NCI-H187 treated with DMSO at 0.1 percent for 48 hours (cell line): ENCODE measurements around the gene SLC47A2.
"Not testable (repeated sequence)": the region's sequence is repeated elsewhere in the genome, so short reads cannot be mapped to it uniquely, and the experiment has no call there.

Experiments
- DNase-seq: peaks from one replicate; lab custom pipeline; 2025; lab: John Stamatoyannopoulos, UW

SLC47A2 gene

GRCh38 chr17:19707728-19708221, 8.6 kb downstream of the SLC47A2 start:
- no peak for DNase-seq

DNA sequence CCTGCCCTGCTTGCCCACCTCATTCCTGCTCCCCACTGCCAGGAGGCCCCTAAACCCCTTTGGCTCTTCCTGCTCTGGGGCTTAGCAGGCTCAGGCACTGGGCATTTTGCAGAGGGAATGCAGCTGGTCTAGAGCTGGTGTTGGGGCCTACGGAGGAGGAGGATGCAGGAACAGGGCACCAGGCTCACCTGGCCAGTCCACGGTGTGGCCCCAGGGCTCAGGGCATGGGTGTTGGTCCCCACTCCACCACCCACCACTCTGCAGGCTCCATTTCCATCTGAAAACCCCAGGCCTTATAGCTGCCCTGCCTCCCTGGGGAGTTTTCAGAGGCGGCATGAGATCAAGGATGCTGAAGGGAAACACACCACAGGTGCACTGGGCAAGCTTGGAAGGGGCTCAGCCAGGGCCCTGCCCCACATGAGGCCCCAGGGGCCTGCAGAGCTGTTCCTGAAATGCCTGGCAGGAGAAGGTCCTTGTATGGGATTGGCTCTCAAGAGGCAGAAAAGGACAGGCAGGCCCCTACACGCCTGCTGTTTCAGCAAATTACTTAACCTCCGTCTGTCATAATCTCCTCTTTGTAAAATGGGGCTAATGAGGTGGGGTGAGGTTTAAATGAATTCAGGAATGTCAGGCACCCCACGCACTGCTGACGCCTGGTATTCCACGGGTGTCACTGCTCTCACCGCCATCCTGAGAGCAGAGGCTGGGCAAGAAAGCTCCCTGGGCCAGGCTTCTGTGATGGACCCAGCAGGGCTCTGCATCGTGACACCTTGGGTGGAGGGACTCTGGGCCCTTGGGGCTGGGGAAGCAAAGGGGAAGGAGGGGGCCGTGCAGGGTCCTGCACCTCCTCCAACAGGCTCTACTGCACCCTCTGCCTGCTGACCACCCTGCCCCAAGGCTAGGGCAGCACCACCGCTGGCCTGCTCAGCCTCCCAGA, 9.3 kb downstream of the SLC47A2 start:
- DNase-seq, result no peak

DNA sequence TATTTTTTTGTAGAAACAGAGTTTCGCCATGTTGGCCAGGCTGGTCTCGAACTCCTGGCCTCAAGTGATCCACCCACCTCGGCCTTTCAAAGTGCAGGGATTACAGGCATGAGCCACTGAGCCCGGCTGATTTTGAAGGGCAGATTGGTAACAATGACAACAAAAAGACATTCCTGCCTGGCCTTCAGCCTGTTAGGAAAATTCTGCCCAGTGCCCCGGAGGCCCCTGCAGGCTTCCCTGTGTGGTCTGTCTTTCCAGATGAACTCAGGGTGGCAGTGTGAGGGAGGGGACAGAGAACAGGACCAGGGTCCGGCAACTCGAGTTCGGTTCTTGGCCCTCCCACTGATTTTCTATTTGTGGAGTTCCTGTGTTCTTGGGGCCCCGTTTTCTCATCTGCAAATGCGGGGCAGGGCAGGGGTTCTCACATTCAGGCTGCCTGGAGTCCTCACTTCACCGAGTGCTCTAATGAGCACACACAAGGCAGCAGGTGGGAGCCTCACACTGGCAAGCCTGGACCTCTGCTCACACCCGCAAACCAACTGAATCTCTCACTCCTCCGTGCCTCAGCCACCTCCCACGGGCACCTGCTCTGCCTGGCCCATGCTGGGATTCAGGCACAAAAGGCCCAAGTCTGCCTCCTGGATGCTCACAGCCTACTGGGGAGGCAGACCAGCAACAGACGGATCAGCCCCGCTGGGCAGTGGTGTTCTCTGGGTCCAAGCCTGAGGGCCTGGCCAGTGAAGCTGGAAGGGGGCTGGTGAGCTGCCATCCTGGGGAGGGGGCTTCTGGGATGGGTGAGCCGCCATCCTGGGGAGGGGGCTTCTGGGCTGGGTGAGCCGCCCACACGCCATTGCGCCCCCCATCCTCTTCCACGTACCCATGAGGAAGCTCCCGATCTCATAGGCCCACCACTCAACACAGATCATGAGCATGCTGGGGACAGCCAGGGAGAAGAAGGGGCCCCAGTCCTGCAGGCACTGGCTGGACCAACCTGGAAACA, 10.3 kb downstream of the SLC47A2 start:
- DNase-seq, result no peak

- DNase-seq, result no peak
Measured at GRCh38 chr17:19705201-19705600, 11.2 kb downstream of the SLC47A2 start.

DNA sequence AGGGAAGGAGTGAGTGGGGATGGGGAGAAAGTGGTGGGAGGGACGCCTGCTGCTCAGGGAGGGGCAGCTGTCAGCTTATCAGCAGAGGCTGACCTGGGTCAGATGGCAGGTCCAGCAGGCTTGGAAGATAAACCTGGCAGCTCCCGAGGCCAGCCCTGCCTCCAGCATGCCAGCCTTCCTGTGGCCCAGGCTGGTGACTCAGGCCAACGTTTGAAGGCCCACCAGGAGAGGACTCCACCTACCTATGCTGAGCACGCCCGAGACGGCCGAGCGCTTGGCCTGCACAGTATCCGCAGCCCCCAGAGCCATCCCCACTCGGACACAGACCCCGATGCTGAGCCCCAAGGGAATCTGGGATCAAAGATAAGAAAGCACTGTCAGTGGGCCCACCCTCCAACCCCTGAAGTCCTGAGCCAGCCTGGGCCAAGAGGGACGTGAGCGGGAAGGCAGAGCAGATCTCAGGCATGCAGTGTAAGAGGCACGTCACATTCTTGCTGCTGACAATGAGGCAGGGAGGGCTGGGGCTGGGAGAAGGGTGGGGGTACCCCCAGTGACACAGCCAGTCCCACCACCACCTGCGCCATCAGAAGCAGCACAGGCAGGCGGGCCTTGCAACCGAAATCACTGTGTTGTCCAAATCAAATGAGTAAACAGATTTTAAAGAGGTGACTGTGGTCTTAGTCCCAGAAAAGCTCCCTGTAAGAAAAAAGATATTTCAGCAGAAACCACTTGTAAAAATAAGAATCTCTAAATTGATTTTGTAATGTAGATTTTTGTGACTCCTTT, 12.4 kb downstream of the SLC47A2 start:
- no peak for DNase-seq

DNA sequence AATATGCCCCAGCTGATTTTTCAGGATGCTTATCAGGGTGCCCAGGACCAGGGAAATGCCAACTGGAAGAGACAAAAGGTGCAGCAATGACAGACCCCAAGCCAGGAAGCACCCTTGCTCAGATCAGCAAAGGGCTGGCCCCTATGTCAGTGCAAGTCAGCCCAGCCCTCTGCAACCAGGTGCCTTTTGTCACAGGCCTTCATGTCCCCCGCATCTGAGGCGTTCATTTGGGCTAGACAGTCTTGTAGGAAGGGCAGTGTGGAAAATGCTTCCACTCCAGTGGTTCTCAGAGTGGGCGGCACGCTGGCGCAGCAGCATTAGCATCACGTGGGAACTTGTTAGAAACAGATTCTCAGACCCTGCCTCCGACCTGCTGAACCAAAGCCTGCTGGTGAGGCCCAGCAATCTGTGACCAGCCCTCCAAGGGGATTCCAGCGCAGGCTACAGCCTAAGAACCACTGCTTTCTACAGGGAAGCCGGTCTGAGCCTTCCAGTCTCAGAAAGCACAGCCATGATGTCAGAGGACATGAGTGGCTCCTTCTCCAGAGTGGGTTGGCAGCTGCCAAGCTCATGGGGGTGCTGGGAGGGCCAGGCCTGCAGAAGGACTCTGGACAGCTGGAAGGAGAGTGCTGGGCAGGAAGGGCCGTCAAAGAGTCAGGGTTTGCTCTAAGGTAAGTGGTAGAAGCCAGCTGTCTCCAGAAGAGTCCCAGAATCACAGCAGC, 13.1 kb downstream of the SLC47A2 start:
- DNase-seq, result no peak

GRCh38 chr17:19702217-19702641, 14.2 kb downstream of the SLC47A2 start:
- no peak for DNase-seq

GRCh38 chr17:19686400-19687090, 29.8 kb downstream of the SLC47A2 start:
- no peak for DNase-seq

GRCh38 chr17:19684909-19685580, 31.3 kb downstream of the SLC47A2 start:
- DNase-seq, result not testable (repeated sequence)

DNA sequence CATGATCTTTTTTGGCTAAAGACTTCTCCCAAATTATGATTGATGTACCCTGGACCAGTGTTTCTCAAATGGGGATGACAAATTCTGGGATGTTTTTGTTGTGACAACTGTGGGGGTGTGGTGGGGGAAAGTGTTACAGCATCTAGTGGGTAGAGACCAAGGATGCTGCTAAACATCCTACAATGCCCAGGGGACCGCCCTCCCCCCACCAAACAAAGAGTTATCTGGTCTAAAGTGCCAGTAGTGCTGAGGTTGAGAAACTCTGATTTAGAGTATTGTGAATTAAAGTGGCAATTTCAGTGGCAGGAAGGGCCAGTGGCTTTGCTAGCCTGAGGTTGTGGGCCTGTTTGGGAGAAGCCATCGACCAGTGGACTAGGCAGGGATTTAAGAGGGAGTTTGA, 33.3 kb downstream of the SLC47A2 start:
- no peak for DNase-seq

DNA sequence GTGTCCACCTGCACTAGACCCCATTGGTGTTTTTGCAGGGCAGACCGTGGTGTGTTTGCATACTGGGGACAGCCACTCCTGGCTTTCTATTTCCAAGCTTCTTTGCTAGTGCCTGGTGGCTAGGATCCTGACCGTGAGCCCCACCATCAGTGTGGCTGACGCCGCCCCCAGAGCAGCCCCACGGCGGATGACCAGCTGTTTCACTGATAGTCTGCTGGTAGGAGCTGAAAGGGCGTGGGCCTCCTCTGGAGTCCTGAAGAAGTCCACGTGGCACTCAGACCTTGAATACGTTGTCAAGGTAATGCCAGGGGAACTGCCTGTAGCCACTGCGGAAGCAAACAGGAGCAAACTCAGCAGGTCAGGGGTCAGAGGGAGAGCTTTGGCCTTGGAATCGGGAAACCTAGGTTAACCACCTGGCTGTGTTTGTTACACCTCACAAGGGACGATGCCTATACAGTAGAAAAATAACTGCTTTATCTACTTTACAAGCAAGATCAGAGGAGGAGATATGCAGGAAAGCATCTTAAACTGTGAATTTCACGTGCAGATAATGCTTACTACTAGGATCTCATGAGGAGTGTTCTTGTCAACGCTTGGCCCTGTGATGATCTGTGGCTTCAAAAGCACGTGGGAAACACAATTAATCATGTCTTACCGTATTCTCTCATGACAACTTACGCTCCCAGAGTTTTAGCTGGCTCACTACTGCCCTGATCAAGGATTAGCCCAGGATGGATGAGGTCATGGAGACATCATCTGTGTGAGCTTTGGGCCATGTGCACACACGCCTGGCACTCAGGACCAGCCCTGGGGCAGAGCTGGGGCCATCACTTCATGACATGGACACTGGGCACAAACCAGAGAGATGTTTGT, 37.6 kb downstream of the SLC47A2 start:
- no peak for DNase-seq

GRCh38 chr17:19677736-19678379, 38.5 kb downstream of the SLC47A2 start:
- DNase-seq, result no peak

GRCh38 chr17:19676896-19677295, 39.5 kb downstream of the SLC47A2 start:
- DNase-seq, result no peak

GRCh38 chr17:19673623-19674022, 42.8 kb downstream of the SLC47A2 start:
- DNase-seq, result no peak

GRCh38 chr17:19672009-19672750, 44.2 kb downstream of the SLC47A2 start:
- DNase-seq, result no peak

- no peak for DNase-seq
Measured at GRCh38 chr17:19671433-19671832, 45.0 kb downstream of the SLC47A2 start.

DNA sequence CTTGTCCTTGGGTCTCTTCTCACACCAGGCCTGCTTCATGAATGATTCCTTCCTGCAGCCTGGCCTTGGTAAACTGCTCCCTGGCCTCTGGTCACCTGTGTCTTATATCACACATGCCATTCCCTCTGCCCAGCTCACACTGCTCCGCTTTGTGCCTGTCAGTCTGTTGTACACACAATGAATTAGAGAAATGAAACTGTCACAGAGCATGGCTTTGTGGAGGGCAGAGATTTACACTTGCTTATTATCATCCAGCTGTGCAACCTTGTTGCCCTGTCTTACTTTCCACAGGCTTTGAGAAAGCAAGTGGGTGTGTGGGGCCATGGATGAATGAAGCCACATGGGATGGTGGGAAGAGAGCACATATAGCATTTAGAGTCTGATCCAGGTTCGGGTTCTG, 45.5 kb downstream of the SLC47A2 start:
- DNase-seq, result no peak
